HG03066 (cell line): Measurements from ENCODE around the gene PDGFD.

Experiments used
- ATAC-seq: cut with Tn5 transposase; IDR thresholded peaks from one replicate; pipeline ENCODE4 v1.9.1; 2021; ENCODE audit warnings: low read depth; ENCODE audit not compliant: unreplicated experiment

PDGFD gene

GRCh38 chr11:104164028-104164520 is at the start of gene PDGFD:
Gene PDGFD (minus strand): TSS chr11:104164147.
- peak; percentile 96 for ATAC-seq

- no peak for ATAC-seq
These were observed 43.0 kb upstream of the PDGFD start for GRCh38 chr11:104206936-104207335.

GRCh38 chr11:104205838-104206237 is 41.9 kb upstream of the PDGFD start:
- no peak for ATAC-seq

GRCh38 chr11:104200688-104201087 is 36.7 kb upstream of the PDGFD start:
- ATAC-seq = no peak

GRCh38 chr11:104199053-104199452 is 35.1 kb upstream of the PDGFD start:
- ATAC-seq = no peak

- ATAC-seq = no peak
These were observed 34.6 kb upstream of the PDGFD start for GRCh38 chr11:104198576-104198975.

- ATAC-seq = no peak
These were observed 27.2 kb upstream of the PDGFD start for GRCh38 chr11:104191124-104191523.

GRCh38 chr11:104183593-104183992 is 19.6 kb upstream of the PDGFD start:
- no peak for ATAC-seq

GRCh38 chr11:104175769-104176168 is 11.8 kb upstream of the PDGFD start:
- no peak for ATAC-seq

GRCh38 chr11:104169091-104169490 is 5.1 kb upstream of the PDGFD start:
- ATAC-seq = no peak

GRCh38 chr11:104165014-104165413 is 1.1 kb upstream of the PDGFD start:
- ATAC-seq = no peak

- peak; percentile 15 for ATAC-seq
These were observed 583 bp downstream of the PDGFD start for GRCh38 chr11:104163100-104164027.

- ATAC-seq = no peak
These were observed 2.0 kb downstream of the PDGFD start for GRCh38 chr11:104161751-104162450.

GRCh38 chr11:104159356-104159755 is 4.6 kb downstream of the PDGFD start:
- ATAC-seq = no peak

GRCh38 chr11:104155375-104155774 is 8.6 kb downstream of the PDGFD start:
- ATAC-seq = no peak

GRCh38 chr11:104154296-104154695 is 9.7 kb downstream of the PDGFD start:
- no peak for ATAC-seq

GRCh38 chr11:104152941-104153505 is 10.9 kb downstream of the PDGFD start:
- ATAC-seq = no peak

GRCh38 chr11:104151404-104152204 is 12.3 kb downstream of the PDGFD start:
- ATAC-seq = no peak

GRCh38 chr11:104148706-104149105 is 15.2 kb downstream of the PDGFD start:
- ATAC-seq = no peak

GRCh38 chr11:104148074-104148473 is 15.9 kb downstream of the PDGFD start:
- no peak for ATAC-seq
